Ammon's horn (tissue), 1 donor: Measurements from ENCODE around the gene NFIC.
A peak's percentile ranks its signal among the peaks of the same experiment; 100 is the strongest.
"Not testable (repeated sequence)": the region's sequence is repeated elsewhere in the genome, so short reads cannot be mapped to it uniquely, and the experiment has no call there.

Source experiments
- DNase-seq: peaks from one replicate; pipeline ENCODE4 v3.0.0-alpha.2; 2016; ENCODE audit warnings: low spot score

Gene NFIC

GRCh38 chr19:3374369-3375112, 8.2 kb downstream of the NFIC start:
- DNase-seq: no peak

- DNase-seq: peak; percentile 89
Measured at GRCh38 chr19:3375221-3376090, 9.1 kb downstream of the NFIC start.

- DNase-seq: not testable (repeated sequence)
Measured at GRCh38 chr19:3376091-3376455, 9.7 kb downstream of the NFIC start.

- no peak for DNase-seq
Measured at GRCh38 chr19:3378352-3379150, 12.2 kb downstream of the NFIC start.

- no peak for DNase-seq
Measured at GRCh38 chr19:3380829-3381228, 14.4 kb downstream of the NFIC start.

- DNase-seq: no peak
Measured at GRCh38 chr19:3381701-3382372, 15.5 kb downstream of the NFIC start.

- no peak for DNase-seq
Measured at GRCh38 chr19:3382460-3383100, 16.2 kb downstream of the NFIC start.

- no peak for DNase-seq
Measured at GRCh38 chr19:3383121-3383722, 16.8 kb downstream of the NFIC start.

GRCh38 chr19:3386447-3387234, 20.3 kb downstream of the NFIC start:
- no peak for DNase-seq

- peak; percentile 96 for DNase-seq
Measured at GRCh38 chr19:3387645-3388589, 21.5 kb downstream of the NFIC start.

GRCh38 chr19:3389446-3389778, 23.0 kb downstream of the NFIC start:
- DNase-seq: no peak

- no peak for DNase-seq
Measured at GRCh38 chr19:3389876-3390371, 23.5 kb downstream of the NFIC start.

GRCh38 chr19:3391911-3392310, 25.5 kb downstream of the NFIC start:
- DNase-seq: not testable (repeated sequence)

GRCh38 chr19:3392480-3392879, 26.1 kb downstream of the NFIC start:
- DNase-seq: no peak

- no peak for DNase-seq
Measured at GRCh38 chr19:3396881-3397265, 30.5 kb downstream of the NFIC start.

GRCh38 chr19:3397266-3398022, 31.1 kb downstream of the NFIC start:
- DNase-seq: peak; percentile 69

- peak; percentile 93 for DNase-seq
Measured at GRCh38 chr19:3398114-3398899, 31.9 kb downstream of the NFIC start.
